Measurements from ENCODE around the gene GPR137C. TPM values are rescaled to one million over a fixed set of nuclear protein-coding genes. Genes with fewer than 3 reads are reported as not detected.
A peak's percentile ranks its signal among the peaks of the same experiment; 100 is the strongest.

GPR137C gene
- total and polyA plus RNA-seq, 2 of the 4 experiments (the other 2 are of a cell fraction): 0.72 to 0.91 TPM

DNA sequence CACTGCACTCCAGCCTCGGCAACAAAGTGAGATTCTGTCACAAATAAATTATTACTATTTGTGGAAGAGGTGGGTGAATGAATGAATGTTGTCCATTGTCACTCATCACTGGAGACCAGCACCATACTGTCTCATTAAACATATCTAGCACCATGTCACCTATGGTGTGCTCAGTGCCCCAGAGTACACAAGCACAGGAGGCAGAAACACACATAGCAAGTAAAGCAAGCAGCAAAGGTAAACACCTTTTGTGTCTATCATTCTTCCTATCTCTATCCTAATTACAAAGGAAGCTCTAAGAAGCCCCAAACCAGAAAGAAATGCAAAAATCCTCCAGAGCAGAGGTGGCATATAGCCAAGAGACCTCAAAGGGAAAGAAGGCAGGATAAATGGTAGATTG, 133.5 kb downstream of the GPR137C start:
- Histone ChIP-seq H2AK9ac (replicated peaks; ENCODE audit: low read depth, low read length, poor library complexity) (no peak overlapping the region), H3K4me2 (ENCODE audit: low read depth, low read length) (no peak overlapping the region), H3K27me3 (ENCODE audit: control insufficient read depth, insufficient read depth, low read length) (no peaks in the 10 kb centered on the region), H3K4ac (ENCODE audit: low read depth, low read length) (no peak overlapping the region), H3K4me1 (ENCODE audit: control insufficient read depth, insufficient read depth, low read length) (peaks cover 4% of the 10 kb centered on the region; the same call in 1 of the 2 replicates), H2AFZ (replicated peaks; ENCODE audit: low read length, poor library complexity) (no peak overlapping the region), H2AK5ac (ENCODE audit: low read depth, low read length) (no peak overlapping the region), H3K27ac (ENCODE audit: insufficient read depth, low read length) (no peak overlapping the region), H2BK15ac (ENCODE audit: low read depth, low read length) (no peak overlapping the region), H4K8ac (ENCODE audit: low read depth in 2 of 2, low read length in 2 of 2) (no peak overlapping the region), H4K91ac (ENCODE audit: insufficient read depth, low read depth, low read length) (no peak overlapping the region), H4K5ac (ENCODE audit: low read depth, low read length) (no peak overlapping the region), H3K23ac (ENCODE audit: low read depth, low read length) (peak overlapping the region; percentile 38; the same call in 1 of the 2 replicates), H3K4me3 (ENCODE audit: insufficient read depth, low read depth, low read length) (no peak overlapping the region), H2BK20ac (ENCODE audit: low read depth, low read length) (no peak overlapping the region), H2BK120ac (ENCODE audit: low read depth, low read length) (no peak overlapping the region), H3K14ac (replicated peaks; ENCODE audit: low read depth, low read length) (no peak overlapping the region), H3K36me3 (ENCODE audit: control insufficient read depth, insufficient read depth, low read length) (no peaks in the 10 kb centered on the region; the same call in 1 of the 2 replicates), H3K9me3 (ENCODE audit: control insufficient read depth, insufficient read depth, low read length) (no peaks in the 10 kb centered on the region), H3K18ac (ENCODE audit: low read depth, low read length) (no peak overlapping the region), H3K56ac (ENCODE audit: extremely low read depth, insufficient read depth, low read length) (no peak overlapping the region), H4K20me1 (ENCODE audit: insufficient read depth, low read length) (peaks cover 46% of the 10 kb centered on the region), H3K9me1 (ENCODE audit: insufficient read depth, low read length) (no peaks in the 10 kb centered on the region; the same call in 1 of the 2 replicates), H2BK5ac (ENCODE audit: low read depth, low read length, poor library complexity, severe bottlenecking) (no peak overlapping the region), H3K9ac (ENCODE audit: low read depth, low read length) (no peak overlapping the region), H3K79me1 (ENCODE audit: low read depth in 1 of 2, low read length in 2 of 2) (peaks cover 21 to 68% of the 10 kb centered on the region in 2 experiments)
- ATAC-seq (ENCODE audit: low read depth) (no peak), DNase-seq (no peak)
- ChIA-PET POLR2A (ENCODE audit: unreplicated experiment) (no interaction called here), CTCF (no interaction called here)
- no CpG with 5 or more reads among the region's 1 CpG for WGBS, 2 experiments (ENCODE audit: extremely low coverage in 2 of 2, insufficient read length in 1 of 2)
- no peak for TF ChIP-seq RFX5 (IDR thresholded peaks at IDR 0.05; ENCODE audit: low read depth, low read length)
- no peak for TF ChIP-seq POLR2A (IDR thresholded peaks at IDR 0.05; ENCODE audit: low read depth, low read length)
- TF ChIP-seq FOS (IDR thresholded peaks at IDR 0.05; ENCODE audit: low read depth, low read length): no peak
- TF ChIP-seq MAFK (IDR thresholded peaks at IDR 0.05; ENCODE audit: low read depth, low read length): no peak
- no peak for TF ChIP-seq BHLHE40 (IDR thresholded peaks at IDR 0.05; ENCODE audit: low read depth, low read length)
- no peak for TF ChIP-seq NFE2L2 (IDR thresholded peaks at IDR 0.05; ENCODE audit: low read depth, low read length)
- TF ChIP-seq SMC3 (IDR thresholded peaks at IDR 0.05; ENCODE audit: low read depth, low read length): no peak
- TF ChIP-seq RCOR1 (IDR thresholded peaks at IDR 0.05; ENCODE audit: insufficient replicate concordance, low read length): no peak
- TF ChIP-seq MXI1 (IDR thresholded peaks at IDR 0.05; ENCODE audit: borderline replicate concordance, low read depth, low read length): no peak
- TF ChIP-seq, protein P1, sequence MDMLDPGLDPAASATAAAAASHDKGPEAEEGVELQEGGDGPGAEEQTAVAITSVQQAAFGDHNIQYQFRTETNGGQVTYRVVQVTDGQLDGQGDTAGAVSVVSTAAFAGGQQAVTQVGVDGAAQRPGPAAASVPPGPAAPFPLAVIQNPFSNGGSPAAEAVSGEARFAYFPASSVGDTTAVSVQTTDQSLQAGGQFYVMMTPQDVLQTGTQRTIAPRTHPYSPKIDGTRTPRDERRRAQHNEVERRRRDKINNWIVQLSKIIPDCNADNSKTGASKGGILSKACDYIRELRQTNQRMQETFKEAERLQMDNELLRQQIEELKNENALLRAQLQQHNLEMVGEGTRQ (IDR thresholded peaks at IDR 0.05; ENCODE audit: low read depth, low read length): no peak
- TF ChIP-seq CEBPB (IDR thresholded peaks at IDR 0.05; ENCODE audit: low read depth, low read length): no peak
- no peak for TF ChIP-seq RAD21 (IDR thresholded peaks at IDR 0.05; ENCODE audit: low read length)
- BruUV-seq (replicated peaks): no TSS peak
- intact Hi-C loops (cut with micrococcal nuclease) (no loop called here), in situ Hi-C loops (cut with MboI; ENCODE audit: low sequenced_read_pairs) (loop anchor here (25.0 kb wide), 1 partner anchor 374 kb away; the partner anchor contains the start of gene PTGER2), dilution Hi-C loops (cut with HindIII; ENCODE audit: low sequenced_read_pairs, unreplicated experiment) (no loop called here)
